K562 (cell line): ENCODE results near the gene BCL2L15. TPM values are rescaled to one million over a fixed set of nuclear protein-coding genes. Genes with fewer than 3 reads are reported as not detected.
A peak's percentile ranks its signal among the peaks of the same experiment; 100 is the strongest.

ENCODE experiments used
- FIP1L1 ChIP-seq: fragments of 200-400 bp; formaldehyde crosslinking; IDR thresholded peaks from 2 replicates; pipeline ENCODE4 v1.6.1; 2018; ENCODE audit warnings: mild to moderate bottlenecking, low read depth, low read length; ENCODE audit not compliant: poor library complexity, severe bottlenecking
- GABPA ChIP-seq: fragments of 200-800 bp; sonication (Bioruptor generic); conservative IDR thresholded peaks from 2 replicates; pipeline ENCODE4 v1.6.1; 2016; ENCODE audit warnings: low read depth, missing genetic modification characterization, missing compliant biosample characterization
- GATAD2B ChIP-seq: fragments of 450-650 bp; IDR thresholded peaks from 2 replicates; pipeline ENCODE4 v1.6.1; 2017; ENCODE audit warnings: mild to moderate bottlenecking, borderline replicate concordance
- MAFG ChIP-seq: fragments of 450-650 bp; conservative IDR thresholded peaks from 2 replicates; pipeline ENCODE4 v1.6.1; 2016; ENCODE audit warnings: missing genetic modification characterization, missing compliant biosample characterization
- POLR2B ChIP-seq: fragments of 450-650 bp; IDR thresholded peaks from 2 replicates; pipeline ENCODE4 v1.6.1; 2018; ENCODE audit warnings: low read depth; ENCODE audit not compliant: partially characterized antibody
- POU5F1 ChIP-seq: fragments of 150-350 bp; IDR thresholded peaks from 2 replicates; pipeline ENCODE4 v1.6.1; 2014; ENCODE audit warnings: borderline replicate concordance, low read length, low read depth, mild to moderate bottlenecking; ENCODE audit not compliant: partially characterized antibody
- RBFOX2 ChIP-seq: fragments of 200-400 bp; formaldehyde crosslinking; IDR thresholded peaks from 2 replicates; pipeline ENCODE4 v1.6.1; 2017; ENCODE audit warnings: low read depth, mild to moderate bottlenecking, low read length, moderate library complexity
- REST ChIP-seq, 2 experiments: fragments of 450-650 bp; formaldehyde crosslinking in 1 of 2; IDR thresholded peaks; 2 replicates each; pipeline versions ENCODE4 v1.4.0 to v1.6.1; 2014 to 2020; ENCODE audit warnings: mild to moderate bottlenecking in 2 of 2, borderline replicate concordance in 1 of 2, low read depth in 1 of 2
- ZNF589 ChIP-seq: fragments of 200-800 bp; sonication (Bioruptor generic); IDR thresholded peaks from 2 replicates; pipeline ENCODE4 v1.6.1; 2016; ENCODE audit warnings: low read depth, missing genetic modification characterization, missing compliant biosample characterization
- ZNF764 ChIP-seq: fragments of 250-450 bp; sonication (Bioruptor Pico); IDR thresholded peaks from 2 replicates; pipeline ENCODE4 v1.4.0; 2020; ENCODE audit warnings: low read depth, mild to moderate bottlenecking, moderate library complexity
- polyA plus RNA-seq, 8 experiments: library from polyadenylated mRNA; depleted of rRNA in 4 of 8; stranded (reverse) in 5 of 8; unstranded in 3 of 8; fragments of >200 nt; fragmentation: Nextera tagmentation in 2 of 8; fragmentation: Illumina TruSeq in 1 of 8; extraction: Ambion mirVana in 2 of 8; extraction: Trizol in 1 of 8; gene quantifications; 2 replicates each; pipeline versions ENCODE4 v1.2.1 to v1.2.3, GENCODE V29; 2011 to 2014; ENCODE audit warnings: inconsistent platforms in 1 of 8, missing spikeins in 1 of 8
- total RNA-seq, 7 experiments: library from RNA; depleted of rRNA in 6 of 7; stranded (reverse); fragments of >200 nt in 6 of 7; fragmentation: Illumina TruSeq in 2 of 7; extraction: Trizol in 2 of 7; gene quantifications; 2 replicates each; pipeline versions ENCODE4 v1.2.1 to v1.2.3, GENCODE V29; 2011 to 2021; ENCODE audit warnings: low replicate concordance in 1 of 7
- TF ChIP-seq, protein P1 (sequence below): sonication (generic); formaldehyde crosslinking; IDR thresholded peaks from 2 replicates; pipeline ENCODE4 v1.8.1; 2023; ENCODE audit warnings: mild to moderate bottlenecking, missing genetic modification reagents, moderate library complexity
- TF ChIP-seq, protein P2 (sequence below): fragments of 150-350 bp; IDR thresholded peaks from 2 replicates; pipeline ENCODE4 v1.6.1; 2014; ENCODE audit warnings: low read depth, mild to moderate bottlenecking, low read length, borderline replicate concordance

The BCL2L15 gene
- total and polyA plus RNA-seq, 9 of the 15 experiments (the other 6 are each of a cell fraction or from before 2014, with no cell fraction given): 0.06 to 0.42 (median 0.28) TPM; not detected in 1

DNA sequence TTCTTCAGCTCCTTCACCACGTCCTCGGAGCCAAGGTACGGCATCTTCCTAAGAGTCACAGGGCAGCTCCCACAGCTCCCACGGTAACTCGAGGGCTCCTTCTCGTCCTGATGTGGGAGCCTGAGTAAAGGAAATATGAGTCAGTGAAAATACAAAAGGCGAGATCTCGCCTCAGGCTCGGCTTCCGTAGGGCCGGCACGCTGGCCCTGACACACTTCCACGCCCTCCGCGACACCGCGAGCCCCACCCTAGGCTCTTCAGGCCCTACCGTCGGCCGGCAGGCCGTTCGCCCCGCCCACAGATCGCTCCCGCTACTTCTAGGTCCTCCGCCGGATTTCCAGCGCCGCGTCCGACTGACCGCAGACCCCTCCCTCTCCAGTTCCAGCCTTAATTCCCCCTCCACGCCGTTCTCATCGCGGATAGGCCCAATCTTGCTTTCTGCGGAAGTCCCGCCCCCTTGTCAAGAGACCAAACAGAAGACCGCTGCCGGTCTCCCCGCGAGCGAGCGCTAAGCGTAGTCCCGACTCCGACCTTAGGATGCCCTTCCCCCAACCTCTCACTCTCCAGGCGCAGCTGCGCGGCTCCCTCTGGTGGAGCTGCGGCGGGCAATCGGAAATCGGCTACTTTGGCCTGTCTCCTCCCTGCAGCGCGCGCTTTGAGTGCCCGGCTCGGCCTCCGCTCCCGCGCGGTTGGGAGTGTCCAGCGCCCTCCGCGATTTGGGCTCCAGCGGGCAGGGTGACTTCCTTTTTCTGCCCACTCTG lies 17.5 kb upstream of the BCL2L15 start, which contains the start of the genes AP4B1 and DCLRE1B (continued):
- TF ChIP-seq REST (IDR thresholded peaks at IDR 0.05; ENCODE audit: borderline replicate concordance) (peak; percentile 98), REST (CRISPR knock-in tag; IDR thresholded peaks at IDR 0.05; ENCODE audit: low read depth) (peak; percentile 82), POU5F1 (peak; percentile 51), ZNF764 (CRISPR knock-in tag) (no peak), FIP1L1 (peak; percentile 94), GATAD2B (peak; percentile 73), ZNF589 (CRISPR knock-in tag) (peak; percentile 40; the same call in 1 of the 2 replicates), POLR2B (peak; percentile 81), MAFG (tag) (0 out of 2 replicates have a peak, but pooled peaks have one; percentile 14), GABPA (peak; percentile 95), RBFOX2 (peak; percentile 89)
- TF ChIP-seq, protein P1, sequence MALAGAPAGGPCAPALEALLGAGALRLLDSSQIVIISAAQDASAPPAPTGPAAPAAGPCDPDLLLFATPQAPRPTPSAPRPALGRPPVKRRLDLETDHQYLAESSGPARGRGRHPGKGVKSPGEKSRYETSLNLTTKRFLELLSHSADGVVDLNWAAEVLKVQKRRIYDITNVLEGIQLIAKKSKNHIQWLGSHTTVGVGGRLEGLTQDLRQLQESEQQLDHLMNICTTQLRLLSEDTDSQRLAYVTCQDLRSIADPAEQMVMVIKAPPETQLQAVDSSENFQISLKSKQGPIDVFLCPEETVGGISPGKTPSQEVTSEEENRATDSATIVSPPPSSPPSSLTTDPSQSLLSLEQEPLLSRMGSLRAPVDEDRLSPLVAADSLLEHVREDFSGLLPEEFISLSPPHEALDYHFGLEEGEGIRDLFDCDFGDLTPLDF (CRISPR knock-in tag): peak; percentile 97
- TF ChIP-seq, protein P2, sequence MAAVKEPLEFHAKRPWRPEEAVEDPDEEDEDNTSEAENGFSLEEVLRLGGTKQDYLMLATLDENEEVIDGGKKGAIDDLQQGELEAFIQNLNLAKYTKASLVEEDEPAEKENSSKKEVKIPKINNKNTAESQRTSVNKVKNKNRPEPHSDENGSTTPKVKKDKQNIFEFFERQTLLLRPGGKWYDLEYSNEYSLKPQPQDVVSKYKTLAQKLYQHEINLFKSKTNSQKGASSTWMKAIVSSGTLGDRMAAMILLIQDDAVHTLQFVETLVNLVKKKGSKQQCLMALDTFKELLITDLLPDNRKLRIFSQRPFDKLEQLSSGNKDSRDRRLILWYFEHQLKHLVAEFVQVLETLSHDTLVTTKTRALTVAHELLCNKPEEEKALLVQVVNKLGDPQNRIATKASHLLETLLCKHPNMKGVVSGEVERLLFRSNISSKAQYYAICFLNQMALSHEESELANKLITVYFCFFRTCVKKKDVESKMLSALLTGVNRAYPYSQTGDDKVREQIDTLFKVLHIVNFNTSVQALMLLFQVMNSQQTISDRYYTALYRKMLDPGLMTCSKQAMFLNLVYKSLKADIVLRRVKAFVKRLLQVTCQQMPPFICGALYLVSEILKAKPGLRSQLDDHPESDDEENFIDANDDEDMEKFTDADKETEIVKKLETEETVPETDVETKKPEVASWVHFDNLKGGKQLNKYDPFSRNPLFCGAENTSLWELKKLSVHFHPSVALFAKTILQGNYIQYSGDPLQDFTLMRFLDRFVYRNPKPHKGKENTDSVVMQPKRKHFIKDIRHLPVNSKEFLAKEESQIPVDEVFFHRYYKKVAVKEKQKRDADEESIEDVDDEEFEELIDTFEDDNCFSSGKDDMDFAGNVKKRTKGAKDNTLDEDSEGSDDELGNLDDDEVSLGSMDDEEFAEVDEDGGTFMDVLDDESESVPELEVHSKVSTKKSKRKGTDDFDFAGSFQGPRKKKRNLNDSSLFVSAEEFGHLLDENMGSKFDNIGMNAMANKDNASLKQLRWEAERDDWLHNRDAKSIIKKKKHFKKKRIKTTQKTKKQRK: peak; percentile 49; the same call in 1 of the 2 replicates
